Measurements from ENCODE around the gene ATG2B.
"Not testable (repeated sequence)": the region's sequence is repeated elsewhere in the genome, so short reads cannot be mapped to it uniquely, and the experiment has no call there.

Gene ATG2B

GRCh38 chr14:96359959-96360358 is 3.2 kb downstream of the ATG2B start:
- DNase-seq (ENCODE audit: low spot score) = no peak
- Mint-ChIP-seq H3K9me3 (no peaks in the 10 kb centered on the region), H3K27ac (no peak overlapping the region), H3K36me3 (ENCODE audit: low read depth) (peaks cover 7% of the 10 kb centered on the region), H3K27me3 (ENCODE audit: low read depth) (no peaks in the 10 kb centered on the region), H3K4me1 (ENCODE audit: low read depth) (peaks cover 34% of the 10 kb centered on the region), H3K4me3 (no peak overlapping the region)

- H3K9me3 Mint-ChIP-seq = no peaks in the 10 kb centered on the region
- DNase-seq (ENCODE audit: low spot score) = no peak
- peaks cover 23% of the 10 kb centered on the region for H3K4me1 Mint-ChIP-seq (ENCODE audit: low read depth)
- no peak overlapping the region for H3K27ac Mint-ChIP-seq
- peaks cover 5% of the 10 kb centered on the region for H3K36me3 Mint-ChIP-seq (ENCODE audit: low read depth)
- H3K27me3 Mint-ChIP-seq (ENCODE audit: low read depth) = no peaks in the 10 kb centered on the region
- H3K4me3 Mint-ChIP-seq = no peak overlapping the region
Observed at GRCh38 chr14:96357216-96357615, 5.9 kb downstream of the ATG2B start.

GRCh38 chr14:96354246-96354645 is 8.9 kb downstream of the ATG2B start:
- Mint-ChIP-seq H3K27me3 (ENCODE audit: low read depth) (no peaks in the 10 kb centered on the region), H3K27ac (no peak overlapping the region), H3K36me3 (ENCODE audit: low read depth) (peaks cover 4% of the 10 kb centered on the region), H3K4me1 (ENCODE audit: low read depth) (peaks cover 11% of the 10 kb centered on the region), H3K9me3 (no peaks in the 10 kb centered on the region), H3K4me3 (no peak overlapping the region)
- DNase-seq (ENCODE audit: low spot score) = no peak

- Mint-ChIP-seq H3K36me3 (ENCODE audit: low read depth) (peaks cover 4% of the 10 kb centered on the region), H3K4me1 (ENCODE audit: low read depth) (peaks cover 11% of the 10 kb centered on the region), H3K4me3 (no peak overlapping the region), H3K27ac (no peak overlapping the region), H3K9me3 (no peaks in the 10 kb centered on the region), H3K27me3 (ENCODE audit: low read depth) (no peaks in the 10 kb centered on the region)
- no peak for DNase-seq (ENCODE audit: low spot score)
Observed at GRCh38 chr14:96352708-96353107, 10.4 kb downstream of the ATG2B start.

DNA sequence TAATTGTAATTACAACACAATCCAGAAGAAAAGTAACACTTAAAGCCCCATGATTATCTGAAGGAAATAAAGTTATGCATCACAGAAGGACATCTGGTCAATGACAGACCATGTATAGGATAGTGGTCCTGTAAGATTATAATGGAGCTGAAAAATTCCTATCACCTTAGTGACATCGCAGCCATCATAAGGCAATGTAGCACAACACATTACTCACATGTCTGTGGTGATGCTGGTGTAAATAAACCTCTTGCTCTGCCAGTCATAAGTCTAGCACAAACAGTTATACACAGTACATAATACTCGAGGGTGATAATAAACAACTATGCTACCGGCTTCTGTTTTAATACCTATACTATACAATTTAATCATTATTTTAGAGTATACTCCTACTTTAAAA is 11.2 kb downstream of the ATG2B start:
- Mint-ChIP-seq H3K27me3 (ENCODE audit: low read depth) (no peaks in the 10 kb centered on the region), H3K27ac (no peak overlapping the region), H3K36me3 (ENCODE audit: low read depth) (peaks cover 2% of the 10 kb centered on the region), H3K4me3 (no peak overlapping the region), H3K4me1 (ENCODE audit: low read depth) (peaks cover 7% of the 10 kb centered on the region), H3K9me3 (no peaks in the 10 kb centered on the region)
- no peak for DNase-seq (ENCODE audit: low spot score)

- Mint-ChIP-seq H3K27me3 (ENCODE audit: low read depth) (no peaks in the 10 kb centered on the region), H3K4me1 (ENCODE audit: low read depth) (peaks cover 4% of the 10 kb centered on the region), H3K4me3 (no peak overlapping the region), H3K27ac (no peak overlapping the region), H3K36me3 (ENCODE audit: low read depth) (peaks cover under 1% of the 10 kb centered on the region), H3K9me3 (no peaks in the 10 kb centered on the region)
- DNase-seq (ENCODE audit: low spot score) = no peak
Observed at GRCh38 chr14:96349286-96350075, 13.7 kb downstream of the ATG2B start.

DNA sequence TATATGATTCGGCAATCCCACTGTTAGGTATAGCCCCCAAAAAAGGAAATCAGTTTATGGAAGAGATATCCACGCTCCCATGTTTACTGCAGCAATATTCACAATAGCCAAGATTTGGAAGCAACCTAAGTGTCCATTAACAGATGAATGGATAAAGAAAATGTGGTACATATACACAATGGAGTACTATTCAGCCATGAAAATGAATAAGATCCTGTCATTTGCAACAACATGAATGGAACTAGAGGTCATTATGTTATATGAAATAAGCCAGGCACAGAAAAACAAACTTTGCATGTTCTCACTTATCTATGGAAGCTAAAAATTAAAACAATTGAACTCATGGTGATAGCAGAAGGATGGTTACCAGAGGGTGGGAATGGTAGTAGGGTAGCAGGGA is 15.2 kb downstream of the ATG2B start:
- H3K27me3 Mint-ChIP-seq (ENCODE audit: low read depth); H3K27ac Mint-ChIP-seq; H3K4me1 Mint-ChIP-seq (ENCODE audit: low read depth); H3K9me3 Mint-ChIP-seq; H3K4me3 Mint-ChIP-seq; H3K36me3 Mint-ChIP-seq (ENCODE audit: low read depth); DNase-seq (ENCODE audit: low spot score): not testable (repeated sequence)

- Mint-ChIP-seq H3K36me3 (ENCODE audit: low read depth) (no peaks in the 10 kb centered on the region), H3K4me3 (no peak overlapping the region), H3K27ac (no peak overlapping the region), H3K9me3 (no peaks in the 10 kb centered on the region), H3K4me1 (ENCODE audit: low read depth) (peaks cover 4% of the 10 kb centered on the region), H3K27me3 (ENCODE audit: low read depth) (no peaks in the 10 kb centered on the region)
- no peak for DNase-seq (ENCODE audit: low spot score)
Observed at GRCh38 chr14:96345669-96346068, 17.5 kb downstream of the ATG2B start.

DNA sequence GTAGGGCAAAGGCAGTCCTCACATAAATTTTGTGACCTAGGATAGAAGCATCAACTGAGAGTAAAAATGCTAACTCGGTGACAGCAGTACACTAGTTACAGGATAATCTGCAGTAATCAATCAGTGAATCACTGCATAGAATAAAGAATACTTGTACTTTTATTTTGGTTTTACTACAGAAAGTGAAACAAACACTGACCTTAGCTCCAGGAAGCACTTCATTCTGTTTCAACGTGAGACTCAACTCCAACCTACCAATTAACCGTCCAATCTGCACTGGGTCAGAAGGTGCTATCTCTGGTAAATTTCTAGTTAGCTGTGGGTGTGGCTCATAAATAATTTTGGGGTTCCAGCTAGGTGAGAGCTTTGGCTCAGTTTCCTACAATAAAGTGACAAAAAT is 21.8 kb downstream of the ATG2B start:
- Mint-ChIP-seq H3K27ac (no peak overlapping the region), H3K4me1 (ENCODE audit: low read depth) (no peaks in the 10 kb centered on the region), H3K36me3 (ENCODE audit: low read depth) (peaks cover 21% of the 10 kb centered on the region), H3K9me3 (no peaks in the 10 kb centered on the region), H3K27me3 (ENCODE audit: low read depth) (no peaks in the 10 kb centered on the region), H3K4me3 (no peak overlapping the region)
- no peak for DNase-seq (ENCODE audit: low spot score)

GRCh38 chr14:96338551-96338950 is 24.6 kb downstream of the ATG2B start:
- H3K4me1 Mint-ChIP-seq (ENCODE audit: low read depth) = no peaks in the 10 kb centered on the region

DNA sequence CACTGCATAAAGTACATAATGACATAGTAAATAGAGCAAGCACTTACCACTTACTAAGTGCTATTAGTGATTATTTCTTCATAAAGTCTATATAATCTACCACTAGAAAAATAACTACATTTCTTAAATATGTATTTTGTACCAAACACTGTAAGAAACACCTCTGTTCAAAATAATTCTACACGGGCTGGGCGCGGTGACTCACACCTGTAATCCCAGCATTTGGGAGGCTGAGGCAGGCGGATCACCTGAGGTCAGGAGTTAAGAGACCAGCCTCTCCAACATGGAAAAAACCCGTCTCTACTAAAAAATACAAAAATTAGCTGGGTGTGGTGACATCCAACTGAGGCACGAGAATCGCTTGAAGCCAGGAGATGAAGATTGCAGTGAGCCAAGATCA is 38.9 kb downstream of the ATG2B start:
- H3K36me3 Mint-ChIP-seq (ENCODE audit: low read depth) = peaks cover 5% of the 10 kb centered on the region
- no peaks in the 10 kb centered on the region for H3K9me3 Mint-ChIP-seq
- H3K27ac Mint-ChIP-seq = no peak overlapping the region
- no peak for DNase-seq (ENCODE audit: low spot score)
- no peak overlapping the region for H3K4me3 Mint-ChIP-seq
- no peaks in the 10 kb centered on the region for H3K4me1 Mint-ChIP-seq (ENCODE audit: low read depth)
- H3K27me3 Mint-ChIP-seq (ENCODE audit: low read depth) = no peaks in the 10 kb centered on the region

More at GRCh38 chr14:96338551-96338950, 24.6 kb downstream of the ATG2B start:
- Mint-ChIP-seq H3K4me3 (no peak overlapping the region), H3K27me3 (ENCODE audit: low read depth) (no peaks in the 10 kb centered on the region), H3K27ac (no peak overlapping the region), H3K36me3 (ENCODE audit: low read depth) (peaks cover 21% of the 10 kb centered on the region), H3K9me3 (no peaks in the 10 kb centered on the region)
- DNase-seq (ENCODE audit: low spot score) = no peak

DNA sequence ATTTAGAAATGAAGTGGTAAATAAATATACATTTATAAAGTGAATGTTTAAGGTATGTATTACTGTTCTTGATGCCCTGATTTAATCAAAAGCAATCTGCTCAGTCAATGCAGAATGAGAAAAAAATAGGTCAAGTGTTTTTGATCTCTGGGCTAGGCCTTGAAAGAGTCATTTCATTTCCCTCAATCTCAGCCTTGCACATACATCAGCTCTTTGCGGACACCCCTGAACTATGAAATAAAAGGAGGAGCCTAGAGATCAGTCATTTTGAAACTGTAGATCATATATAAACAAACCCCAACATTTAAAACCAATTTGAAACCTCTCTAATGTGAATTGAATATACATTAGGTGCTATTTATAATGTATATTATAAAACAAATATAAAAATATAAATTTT is 42.5 kb downstream of the ATG2B start:
- Mint-ChIP-seq H3K4me1 (ENCODE audit: low read depth) (no peaks in the 10 kb centered on the region), H3K36me3 (ENCODE audit: low read depth) (peaks cover 16% of the 10 kb centered on the region), H3K27me3 (ENCODE audit: low read depth) (no peaks in the 10 kb centered on the region), H3K27ac (no peak overlapping the region), H3K4me3 (no peak overlapping the region), H3K9me3 (no peaks in the 10 kb centered on the region)
- no peak for DNase-seq (ENCODE audit: low spot score)

- H3K27me3 Mint-ChIP-seq (ENCODE audit: low read depth) = no peaks in the 10 kb centered on the region
- no peak overlapping the region for H3K27ac Mint-ChIP-seq
- H3K9me3 Mint-ChIP-seq = no peaks in the 10 kb centered on the region
- no peak overlapping the region for H3K4me3 Mint-ChIP-seq
- DNase-seq (ENCODE audit: low spot score) = no peak
- no peaks in the 10 kb centered on the region for H3K4me1 Mint-ChIP-seq (ENCODE audit: low read depth)
- peaks cover 26% of the 10 kb centered on the region for H3K36me3 Mint-ChIP-seq (ENCODE audit: low read depth)
Observed at GRCh38 chr14:96318836-96319235, 44.3 kb downstream of the ATG2B start.

GRCh38 chr14:96316087-96316486 is 47.1 kb downstream of the ATG2B start:
- H3K9me3 Mint-ChIP-seq = no peaks in the 10 kb centered on the region
- DNase-seq (ENCODE audit: low spot score) = no peak
- no peak overlapping the region for H3K27ac Mint-ChIP-seq
- H3K36me3 Mint-ChIP-seq (ENCODE audit: low read depth) = peaks cover 29% of the 10 kb centered on the region
- no peaks in the 10 kb centered on the region for H3K27me3 Mint-ChIP-seq (ENCODE audit: low read depth)
- no peaks in the 10 kb centered on the region for H3K4me1 Mint-ChIP-seq (ENCODE audit: low read depth)
- H3K4me3 Mint-ChIP-seq = no peak overlapping the region

GRCh38 chr14:96310906-96311305 is 52.2 kb downstream of the ATG2B start:
- Mint-ChIP-seq H3K27me3 (ENCODE audit: low read depth) (no peaks in the 10 kb centered on the region), H3K36me3 (ENCODE audit: low read depth) (peaks cover 31% of the 10 kb centered on the region), H3K27ac (no peak overlapping the region), H3K4me3 (no peak overlapping the region), H3K9me3 (no peaks in the 10 kb centered on the region), H3K4me1 (ENCODE audit: low read depth) (no peaks in the 10 kb centered on the region)
- DNase-seq (ENCODE audit: low spot score) = no peak
